ENCODE results near the gene GPC6.
"Not testable (repeated sequence)": the region's sequence is repeated elsewhere in the genome, so short reads cannot be mapped to it uniquely, and the experiment has no call there.

- not testable (repeated sequence) for TF ChIP-seq CTCF (conservative IDR thresholded peaks at IDR 0.05); ZFX (IDR thresholded peaks at IDR 0.05)
Observed at GRCh38 chr13:94343687-94344086, 1117.1 kb downstream of the GPC6 start.
